ENCODE results near the gene ASAH2B.
A peak's percentile ranks its signal among the peaks of the same experiment; 100 is the strongest.
"Not testable (repeated sequence)": the region's sequence is repeated elsewhere in the genome, so short reads cannot be mapped to it uniquely, and the experiment has no call there.

Gene ASAH2B
- total RNA-seq: 13.4 to 14.5 reads per million in 2 experiments

DNA sequence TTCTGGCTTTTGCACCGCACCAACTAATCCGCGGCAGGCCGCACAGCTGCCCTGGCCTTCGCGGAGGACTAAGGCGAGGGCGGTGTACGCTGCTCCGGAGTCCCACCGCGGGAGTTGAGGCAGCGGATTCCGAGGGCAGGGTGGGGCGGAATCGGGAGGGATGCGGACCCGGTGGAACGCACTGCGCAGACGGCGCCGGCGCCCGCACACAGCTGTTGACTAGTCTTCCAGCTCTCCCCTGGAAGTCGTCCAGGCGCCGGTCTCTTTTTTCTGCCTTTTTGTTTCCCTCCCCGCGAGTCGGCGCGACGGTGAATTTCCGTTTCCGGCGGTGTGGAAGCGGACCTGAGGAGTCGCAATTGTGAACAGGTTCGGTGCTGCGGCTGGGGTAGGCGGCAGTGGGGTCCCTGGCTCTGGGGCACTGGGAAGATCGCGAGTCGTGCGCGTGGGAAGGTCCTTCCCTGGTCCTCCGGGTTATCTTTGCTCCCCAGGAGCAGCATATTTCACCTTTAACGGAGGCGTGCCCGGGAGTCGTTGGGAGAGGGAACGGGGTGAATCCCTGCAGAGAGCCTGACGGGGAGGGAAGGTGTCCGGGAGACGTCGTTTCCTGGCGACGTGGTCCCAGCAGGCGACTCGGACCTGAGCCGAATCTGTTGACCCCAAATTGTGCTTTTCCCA is at the start of gene ASAH2B:
TSS of gene ASAH2B (plus strand) at position 319 of the 675 bp plus-strand sequence. CDS start 5,195 bp downstream, outside the sequence.
- DNase-seq (ENCODE audit: low read depth): peak; percentile 58

DNA sequence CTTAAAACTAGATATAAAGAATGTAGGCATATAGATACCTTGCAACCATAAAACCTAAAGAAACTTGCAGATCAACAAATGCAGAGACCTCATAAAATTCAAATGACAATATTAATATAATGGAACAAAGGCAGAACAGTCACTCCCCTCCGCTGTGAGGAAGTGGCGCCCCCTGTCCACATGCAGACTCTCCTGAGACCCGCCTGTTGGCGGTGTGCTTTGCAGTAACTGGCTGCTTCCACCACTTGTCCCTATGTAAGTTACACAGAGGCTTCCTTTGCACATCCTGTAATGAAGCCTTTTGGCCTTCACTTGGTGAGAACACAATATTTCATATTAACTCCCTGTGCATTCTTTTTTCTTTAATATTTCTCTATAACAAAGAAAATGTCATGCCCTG is 41.9 kb upstream of the ASAH2B start:
- not testable (repeated sequence) for DNase-seq (ENCODE audit: low read depth)

DNA sequence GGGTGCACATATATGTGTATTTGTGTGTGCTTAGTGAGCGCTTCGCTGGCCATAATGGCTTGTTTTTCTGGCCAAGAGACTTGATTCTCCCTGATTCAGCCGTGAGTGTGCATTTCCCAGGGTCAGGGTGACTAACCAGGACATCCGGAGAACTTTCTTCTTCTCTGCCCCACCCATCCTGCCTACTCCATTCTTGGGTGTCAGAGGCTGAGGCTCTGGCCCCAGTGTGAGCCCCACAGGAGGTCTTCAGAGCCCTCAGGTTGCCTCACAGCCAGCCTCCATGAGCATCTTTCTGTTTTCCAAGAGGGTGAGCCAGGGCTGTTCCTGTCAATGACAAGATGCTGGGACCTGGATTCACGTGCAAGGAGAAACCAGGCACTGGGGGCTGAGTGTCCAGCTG is 37.8 kb upstream of the ASAH2B start:
- not testable (repeated sequence) for DNase-seq (ENCODE audit: low read depth)

DNA sequence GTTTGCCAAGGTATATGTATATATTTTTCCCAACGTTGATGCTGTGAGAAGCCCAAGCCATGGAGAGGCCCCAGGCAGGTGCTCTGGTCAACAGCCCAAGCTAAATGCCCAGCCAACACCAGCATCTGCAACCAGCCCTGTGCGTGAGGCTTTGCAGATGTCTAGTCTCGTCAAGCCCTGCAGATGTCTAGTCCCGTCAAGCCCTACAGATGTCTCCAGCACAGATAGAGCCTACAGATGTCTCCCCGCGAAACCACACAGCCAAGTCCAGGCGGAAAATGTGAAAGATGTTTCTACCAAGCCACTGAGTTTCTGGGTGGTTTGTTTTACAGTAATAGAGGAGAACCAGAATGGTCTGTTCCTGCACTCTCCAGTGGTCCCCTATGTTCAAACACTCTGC is 36.7 kb upstream of the ASAH2B start:
- DNase-seq (ENCODE audit: low read depth): not testable (repeated sequence)

DNA sequence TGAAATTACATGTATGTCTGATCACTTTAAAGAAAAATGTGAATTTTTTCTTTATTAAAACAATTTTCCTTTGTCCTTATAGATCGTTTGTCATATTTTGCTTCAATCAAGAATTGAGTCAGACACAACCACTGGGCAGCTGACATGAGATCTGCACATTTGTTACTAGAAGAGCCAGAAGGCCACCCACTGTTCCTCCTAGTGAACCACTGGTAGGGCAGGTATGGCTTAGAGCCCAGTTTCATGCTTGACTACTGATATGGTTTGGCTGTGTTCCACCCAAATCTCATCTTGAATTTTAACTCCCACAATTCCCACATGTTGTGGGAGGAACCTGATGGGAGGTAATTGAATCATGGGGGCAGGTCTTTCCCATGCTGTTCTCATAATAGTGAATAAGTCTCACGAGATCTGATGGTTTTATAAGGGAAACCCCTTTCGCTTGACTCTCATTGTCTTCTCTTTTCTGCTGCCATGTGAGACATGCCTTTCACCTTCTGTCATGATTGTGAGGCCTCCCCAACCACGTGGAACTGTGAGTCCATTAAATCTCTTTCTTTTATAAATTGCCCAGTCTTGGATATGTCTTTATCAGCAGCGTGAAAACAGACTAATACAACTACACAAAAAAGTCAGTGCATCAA is 35.2 kb upstream of the ASAH2B start:
- DNase-seq (ENCODE audit: low read depth): not testable (repeated sequence)

DNA sequence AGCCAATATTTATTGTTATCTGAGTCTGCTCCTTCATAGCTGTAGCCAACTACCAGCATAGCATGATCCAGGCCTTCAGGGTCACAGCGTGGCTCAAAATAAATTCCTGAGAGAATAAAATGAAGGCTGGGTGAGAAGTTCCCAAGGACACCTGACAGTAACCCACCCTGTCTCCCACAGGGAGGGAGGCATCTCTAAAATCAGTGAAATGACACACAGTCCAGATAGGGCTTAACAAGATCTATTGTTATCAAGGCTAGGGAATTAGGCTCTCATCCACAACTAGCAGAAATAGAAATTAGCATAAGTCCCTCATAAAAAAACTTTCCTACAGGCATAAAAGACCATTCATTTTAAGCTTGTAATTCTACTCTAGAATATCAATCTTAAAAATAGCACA is 33.7 kb upstream of the ASAH2B start:
- DNase-seq (ENCODE audit: low read depth): not testable (repeated sequence)

DNA sequence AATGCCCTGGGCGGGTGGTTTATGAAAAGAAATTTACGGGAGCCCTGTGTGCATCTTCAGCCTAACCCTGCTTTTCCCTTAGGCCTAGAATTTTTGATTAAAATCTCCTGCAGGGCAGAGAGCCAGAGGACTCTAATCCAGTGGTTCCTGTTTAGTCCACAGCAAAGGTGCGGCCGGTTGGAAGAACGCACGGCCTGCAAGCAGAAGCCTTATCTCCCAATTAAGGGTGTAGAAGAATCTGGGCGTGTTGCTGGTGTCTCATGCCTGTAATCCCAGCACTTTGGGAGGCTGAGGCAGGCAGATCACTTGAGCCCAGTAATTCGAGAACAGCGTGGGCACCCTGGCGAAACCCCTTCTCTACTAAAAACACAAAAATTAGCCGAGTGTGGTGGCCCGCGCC is 29.5 kb upstream of the ASAH2B start:
- DNase-seq (ENCODE audit: low read depth): not testable (repeated sequence)

DNA sequence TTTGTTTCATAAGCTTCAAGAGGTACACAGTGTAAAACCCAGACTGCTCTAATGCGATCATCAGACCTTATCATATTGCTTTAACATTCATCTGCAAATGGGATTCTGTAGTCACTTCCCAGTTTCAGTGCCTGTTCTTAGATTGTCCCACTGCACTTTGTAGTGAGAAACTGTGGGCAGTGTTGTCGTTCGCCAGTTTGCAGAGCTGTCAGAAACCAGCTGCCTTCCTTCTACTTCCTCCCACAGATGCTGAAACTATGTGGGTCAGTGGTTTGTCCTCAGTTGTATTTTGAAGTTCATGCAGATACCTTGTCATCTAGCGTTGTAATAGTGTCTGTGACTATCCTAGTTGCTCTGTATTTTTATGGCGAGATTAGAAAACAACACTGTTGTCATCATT is 15.9 kb upstream of the ASAH2B start:
- not testable (repeated sequence) for DNase-seq (ENCODE audit: low read depth)

DNA sequence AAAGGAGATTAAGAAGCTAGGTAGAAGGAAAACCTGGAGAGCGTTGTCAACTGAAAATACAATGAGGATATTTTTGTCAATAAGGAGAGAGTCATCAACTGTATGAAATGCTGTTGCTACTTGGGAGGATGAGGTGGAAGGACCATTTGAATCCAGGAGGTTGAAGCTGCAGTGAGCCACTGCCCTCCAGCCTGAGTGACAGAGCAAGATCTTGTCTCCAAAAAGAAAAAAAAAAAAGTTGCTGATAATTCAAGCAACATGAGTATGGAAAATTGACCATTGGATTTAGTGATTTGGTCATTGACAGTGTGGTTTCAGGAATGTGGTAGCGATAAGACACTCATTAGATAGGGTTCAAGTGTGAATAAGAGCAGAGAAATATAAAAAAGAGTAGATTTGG is 11.6 kb upstream of the ASAH2B start:
- not testable (repeated sequence) for DNase-seq (ENCODE audit: low read depth)

DNA sequence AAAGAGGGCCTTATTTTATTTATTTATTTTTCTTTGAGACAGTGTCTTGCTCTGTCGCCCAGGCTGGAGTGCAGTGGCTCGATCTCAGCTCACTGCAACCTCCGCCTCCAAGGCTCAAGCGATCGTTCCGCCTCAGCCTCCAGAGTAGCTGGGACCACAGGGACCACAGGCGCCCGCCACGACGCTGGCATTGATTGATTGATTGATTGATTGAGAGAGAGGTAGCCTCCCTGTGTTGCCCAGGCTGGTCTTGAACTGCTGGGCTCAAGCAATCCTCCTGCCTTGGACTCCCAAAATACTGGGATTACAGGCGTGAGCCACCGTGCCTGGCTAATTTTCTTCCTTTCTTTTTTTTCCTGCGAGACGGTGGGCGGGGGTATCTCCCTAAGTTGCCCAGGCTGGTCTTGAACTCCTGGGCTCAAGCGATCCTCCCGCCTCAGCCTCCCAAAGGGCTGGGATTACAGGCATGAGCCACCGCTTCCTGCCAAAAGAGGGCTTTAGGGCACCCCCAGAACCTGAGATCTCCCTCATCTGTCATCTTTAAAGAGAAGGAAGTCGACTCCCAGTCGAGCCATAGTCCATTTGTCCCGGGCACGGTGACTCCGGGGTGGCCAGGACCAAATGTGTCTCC is 634 bp upstream of the ASAH2B start:
- DNase-seq (ENCODE audit: low read depth): not testable (repeated sequence)

DNA sequence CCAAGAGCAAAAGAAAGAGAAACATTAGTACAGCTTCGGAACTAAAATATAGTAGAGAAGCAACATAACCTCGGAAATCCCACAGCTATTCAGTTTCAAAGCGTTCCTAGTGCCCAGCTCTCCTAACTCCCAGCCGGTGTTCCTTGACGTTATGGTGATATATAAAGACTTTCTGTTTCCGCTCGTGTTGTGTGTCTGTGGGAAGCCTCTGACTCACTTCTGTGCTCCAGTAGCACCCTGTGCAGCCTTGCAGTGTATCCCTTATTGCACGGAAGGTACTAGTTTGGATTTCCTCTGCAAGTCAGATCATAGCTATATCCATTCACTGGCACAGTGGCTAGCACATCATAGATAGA is 535 bp downstream of the ASAH2B start:
- peak; percentile 4 for DNase-seq (ENCODE audit: low read depth)

DNA sequence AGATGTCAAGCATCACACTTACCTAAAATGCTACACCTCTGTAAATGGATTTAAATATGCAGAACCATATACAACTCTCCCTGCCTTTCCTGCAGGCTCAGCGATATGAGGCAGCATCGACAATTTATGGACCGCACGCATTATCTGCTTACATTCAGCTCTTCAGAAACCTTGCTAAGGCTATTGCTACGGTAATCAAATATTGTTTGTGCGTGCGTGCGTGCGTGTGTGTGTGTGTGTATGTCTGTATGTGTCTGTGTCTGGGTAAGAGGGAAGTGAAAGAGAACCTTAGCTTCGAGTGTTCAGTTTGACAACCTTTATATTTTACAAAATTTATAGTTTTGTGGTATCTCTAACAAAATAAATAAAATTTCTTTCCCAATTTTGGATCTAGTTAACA is 3.1 kb downstream of the ASAH2B start:
- DNase-seq (ENCODE audit: low read depth): not testable (repeated sequence)

DNA sequence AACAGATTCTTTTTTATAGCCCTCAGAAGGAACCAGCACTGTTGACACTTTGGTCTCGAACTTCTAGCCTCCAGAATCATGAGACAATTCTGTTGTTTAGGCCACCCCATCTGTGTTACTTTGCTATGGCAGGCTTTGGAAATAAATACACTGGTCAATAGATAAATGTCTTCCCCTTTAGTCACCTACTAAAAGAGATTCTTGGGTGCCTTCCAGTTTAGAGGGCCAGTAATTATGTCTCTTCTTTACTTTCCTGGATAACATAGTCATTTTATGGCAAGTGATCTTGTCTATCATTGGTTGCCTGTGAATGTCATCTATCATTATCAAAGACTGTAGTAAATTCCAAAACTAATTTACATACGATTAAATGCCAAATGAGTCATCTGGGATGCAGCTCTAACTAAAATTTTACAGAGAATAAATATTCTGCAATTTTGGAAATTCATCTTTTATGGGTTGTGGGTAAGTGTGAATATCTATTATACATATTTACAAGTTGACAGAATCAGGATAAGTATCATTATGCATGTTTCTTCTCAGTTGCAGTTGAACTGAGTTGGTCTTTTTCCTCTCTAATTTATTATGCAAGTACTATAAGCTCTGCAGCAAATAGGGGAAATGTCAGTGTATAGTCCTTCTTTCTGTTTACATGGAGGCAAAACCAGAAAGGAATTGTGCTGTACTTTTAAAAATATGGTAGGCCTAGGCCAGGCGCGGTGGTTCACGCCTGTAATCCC is 27.2 kb downstream of the ASAH2B start:
- DNase-seq (ENCODE audit: low read depth): not testable (repeated sequence)

DNA sequence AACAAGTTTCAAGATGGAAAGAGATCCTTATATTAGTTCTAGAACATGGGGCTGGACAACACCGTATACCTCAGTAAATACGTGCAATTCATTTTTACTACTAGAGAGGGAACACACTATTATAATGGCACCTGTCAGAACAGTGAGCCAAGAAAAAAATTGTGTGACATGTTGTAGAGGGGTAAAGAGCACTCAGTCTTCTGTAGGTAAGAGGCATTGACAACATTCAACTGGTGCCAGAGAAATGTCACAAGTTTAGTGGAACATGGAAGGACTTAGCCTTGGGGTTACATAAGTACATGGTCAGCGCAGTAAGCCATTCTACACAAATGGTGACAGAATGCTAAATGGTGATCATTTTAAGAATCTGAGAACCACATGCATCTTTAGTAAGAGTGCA is 32.3 kb downstream of the ASAH2B start:
- DNase-seq (ENCODE audit: low read depth): not testable (repeated sequence)

DNA sequence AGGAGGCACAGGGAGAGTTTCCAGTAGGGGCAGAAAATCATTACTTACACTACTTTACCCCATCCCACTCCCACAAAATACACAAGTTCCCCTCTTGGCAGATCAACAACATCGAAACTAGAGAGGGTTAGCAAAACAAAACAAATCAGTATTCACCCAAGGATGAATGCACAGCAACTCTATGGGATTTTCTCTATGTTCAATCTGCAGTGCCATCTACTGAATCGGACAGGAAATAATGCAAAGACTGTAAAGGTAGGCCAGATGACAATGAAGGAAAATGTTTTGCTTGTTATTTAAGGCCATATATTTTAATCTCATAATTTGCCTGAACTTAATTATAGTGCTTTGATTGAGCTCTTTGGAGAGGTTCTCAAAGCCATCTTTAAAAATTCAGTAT is 35.1 kb downstream of the ASAH2B start:
- not testable (repeated sequence) for DNase-seq (ENCODE audit: low read depth)

DNA sequence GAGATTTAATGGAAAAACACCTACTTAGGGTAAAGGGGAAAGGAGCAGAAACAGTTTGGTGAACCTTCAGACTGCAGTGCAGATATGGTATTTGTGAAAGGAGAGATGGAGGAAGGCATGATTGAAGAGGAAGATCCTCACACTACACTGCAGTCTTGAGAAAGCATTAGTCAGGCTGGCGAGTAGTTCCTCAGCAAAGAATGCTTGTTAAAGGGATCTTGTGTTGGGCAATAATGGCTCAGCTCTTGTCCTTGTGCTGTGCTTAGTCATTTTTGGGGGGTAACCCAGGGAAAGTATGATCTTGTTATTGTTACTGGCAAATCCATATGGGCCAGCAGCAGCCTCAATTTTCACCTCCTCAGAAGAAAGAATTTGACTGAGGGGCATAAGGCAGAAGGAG is 40.3 kb downstream of the ASAH2B start:
- DNase-seq (ENCODE audit: low read depth): not testable (repeated sequence)

DNA sequence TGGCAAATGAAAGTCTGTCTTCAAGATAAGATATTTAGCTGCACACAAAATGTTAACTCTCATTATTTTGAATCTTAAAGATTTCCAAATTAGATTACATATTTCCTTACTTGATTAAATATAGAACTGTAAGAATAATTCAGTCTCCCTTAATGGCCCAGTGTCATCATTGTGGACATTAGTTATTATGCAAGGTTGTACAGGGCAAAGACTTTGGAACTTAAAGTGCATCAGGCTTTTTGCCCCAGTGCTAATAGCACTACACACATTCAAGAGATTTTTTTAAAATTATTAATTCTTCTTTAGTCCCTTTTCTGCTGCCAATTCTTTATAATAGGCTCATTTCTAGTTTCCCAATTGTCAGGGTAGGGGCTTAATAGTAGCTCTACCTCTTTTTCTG is 42.3 kb downstream of the ASAH2B start:
- not testable (repeated sequence) for DNase-seq (ENCODE audit: low read depth)

DNA sequence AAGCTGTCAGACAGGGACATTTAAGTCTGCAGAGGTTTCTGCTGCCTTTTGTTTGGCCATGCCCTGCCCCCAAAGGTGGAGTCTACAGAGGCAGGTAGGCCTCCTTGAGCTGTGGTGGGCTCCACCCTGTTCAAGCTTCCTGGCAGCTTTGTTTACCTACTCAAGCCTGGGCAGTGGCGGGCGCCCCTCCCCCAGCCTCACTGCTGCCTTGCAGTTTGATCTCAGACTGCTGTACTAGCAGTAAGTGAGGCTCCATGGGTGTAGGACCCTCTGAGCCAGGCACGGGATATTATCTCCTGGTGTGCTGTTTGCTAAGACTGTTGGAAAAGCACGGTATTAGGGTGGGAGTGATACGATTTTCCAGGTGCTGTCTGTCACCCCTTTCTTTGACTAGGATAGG is 48.2 kb downstream of the ASAH2B start:
- DNase-seq (ENCODE audit: low read depth): not testable (repeated sequence)

DNA sequence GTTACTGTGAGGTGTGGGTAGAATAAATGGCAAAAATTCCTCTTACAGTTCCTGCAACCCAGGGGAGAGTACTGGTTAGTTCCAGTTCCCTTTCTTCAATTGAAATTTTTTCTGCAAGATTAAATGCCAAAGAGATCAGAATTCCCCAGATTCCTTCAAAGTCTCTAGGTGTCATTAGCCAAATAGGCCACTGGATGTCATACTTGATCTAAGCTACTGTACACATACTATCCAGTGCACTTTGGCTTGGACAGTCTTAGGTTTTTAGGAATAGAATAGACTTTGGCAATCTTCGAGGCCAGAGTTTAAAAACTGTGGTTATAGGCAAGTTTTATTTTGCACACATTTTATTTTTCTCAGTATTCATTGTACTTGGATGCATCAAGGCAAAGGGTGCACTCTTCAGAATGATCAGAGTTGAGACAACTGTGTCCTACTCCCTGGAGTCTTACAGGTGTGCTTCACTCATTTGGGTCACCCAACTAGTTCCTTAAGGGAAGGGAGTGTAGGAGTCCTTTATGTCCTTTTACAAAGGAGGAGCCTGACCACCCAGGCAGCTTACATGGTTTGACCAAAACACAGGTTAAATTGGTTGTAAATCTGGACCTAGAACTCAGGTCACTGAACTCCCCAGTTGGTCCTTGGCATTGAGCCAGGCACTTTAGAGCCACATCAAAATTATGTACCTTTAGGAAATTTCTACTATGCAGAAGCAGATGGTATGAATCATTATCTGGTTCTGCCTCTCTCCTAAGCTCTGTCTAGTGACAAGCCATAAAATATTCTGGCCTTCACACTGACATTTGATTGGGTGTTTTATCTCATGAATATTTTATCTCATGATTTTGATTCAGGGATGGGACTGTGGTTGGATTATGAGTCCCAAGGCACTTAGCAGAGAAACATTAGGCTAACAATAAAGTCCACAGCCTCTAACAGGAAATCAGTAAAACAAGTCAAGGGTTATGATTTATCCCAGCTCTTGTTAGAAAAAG is 49.5 kb downstream of the ASAH2B start:
- DNase-seq (ENCODE audit: low read depth): no peak

DNA sequence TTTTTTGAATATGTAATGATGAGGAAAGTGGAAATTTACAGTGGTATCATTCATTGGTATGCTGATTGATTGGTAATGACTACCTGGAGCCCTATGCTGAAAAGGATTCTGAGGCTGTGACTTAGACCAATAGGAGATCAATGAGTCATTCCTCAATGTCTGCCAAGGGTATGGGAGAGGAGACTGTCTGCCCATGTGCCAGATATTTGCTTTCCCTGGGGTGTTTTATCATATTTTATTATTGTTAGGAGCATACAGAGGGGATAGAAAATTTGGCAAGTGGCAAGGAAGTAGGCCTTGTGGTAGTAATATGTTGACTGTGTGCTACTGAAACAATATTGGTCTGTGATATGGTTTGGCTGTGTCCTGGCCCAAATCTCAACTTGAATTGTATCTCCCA is 54.8 kb downstream of the ASAH2B start:
- DNase-seq (ENCODE audit: low read depth): no peak

DNA sequence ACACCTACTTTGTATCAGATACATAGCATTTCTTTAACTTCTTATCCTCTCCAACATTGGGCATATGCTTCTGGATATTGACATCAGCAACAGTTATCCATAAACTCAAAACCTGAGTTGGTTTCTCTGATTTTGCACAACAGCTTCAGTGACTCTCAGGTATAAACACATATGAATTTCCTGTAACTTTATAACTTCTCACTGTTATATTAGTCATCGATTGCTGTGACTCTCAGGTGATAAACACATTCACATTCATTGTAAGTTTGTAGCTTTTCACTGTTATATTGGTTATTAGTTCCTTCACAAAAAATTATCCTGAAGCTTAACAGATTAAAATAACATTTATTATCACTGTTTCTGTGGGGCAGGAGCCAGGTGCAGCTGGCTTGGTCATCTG is 57.0 kb downstream of the ASAH2B start:
- no peak for DNase-seq (ENCODE audit: low read depth)

All from T follicular helper cell (primary cell).